IPS-15b (cell line): ENCODE measurements around the gene TCFL5.

Experiments used
- H3K27me3 ChIP-seq: one replicate; pipeline ENCODE4 v1.6.1; 2013; ENCODE audit warnings: low read length; ENCODE audit not compliant: control insufficient read depth, insufficient read depth
- H3K36me3 ChIP-seq: one replicate; pipeline ENCODE4 v1.6.1; 2013; ENCODE audit warnings: low read length; ENCODE audit not compliant: control insufficient read depth, insufficient read depth
- H3K4me1 ChIP-seq: one replicate; pipeline ENCODE4 v1.6.1; 2013; ENCODE audit warnings: mild to moderate bottlenecking, low read length; ENCODE audit not compliant: control insufficient read depth, insufficient read depth
- H3K4me3 ChIP-seq: one replicate; pipeline ENCODE4 v1.5.1; 2013; ENCODE audit warnings: low read depth, low read length
- H3K9ac ChIP-seq: one replicate; pipeline ENCODE4 v1.6.1; 2013; ENCODE audit warnings: low read depth, mild to moderate bottlenecking, low read length
- H3K9me3 ChIP-seq: one replicate; pipeline ENCODE4 v1.6.1; 2013; ENCODE audit warnings: mild to moderate bottlenecking, low read length; ENCODE audit not compliant: control insufficient read depth, insufficient read depth

TCFL5 gene

DNA sequence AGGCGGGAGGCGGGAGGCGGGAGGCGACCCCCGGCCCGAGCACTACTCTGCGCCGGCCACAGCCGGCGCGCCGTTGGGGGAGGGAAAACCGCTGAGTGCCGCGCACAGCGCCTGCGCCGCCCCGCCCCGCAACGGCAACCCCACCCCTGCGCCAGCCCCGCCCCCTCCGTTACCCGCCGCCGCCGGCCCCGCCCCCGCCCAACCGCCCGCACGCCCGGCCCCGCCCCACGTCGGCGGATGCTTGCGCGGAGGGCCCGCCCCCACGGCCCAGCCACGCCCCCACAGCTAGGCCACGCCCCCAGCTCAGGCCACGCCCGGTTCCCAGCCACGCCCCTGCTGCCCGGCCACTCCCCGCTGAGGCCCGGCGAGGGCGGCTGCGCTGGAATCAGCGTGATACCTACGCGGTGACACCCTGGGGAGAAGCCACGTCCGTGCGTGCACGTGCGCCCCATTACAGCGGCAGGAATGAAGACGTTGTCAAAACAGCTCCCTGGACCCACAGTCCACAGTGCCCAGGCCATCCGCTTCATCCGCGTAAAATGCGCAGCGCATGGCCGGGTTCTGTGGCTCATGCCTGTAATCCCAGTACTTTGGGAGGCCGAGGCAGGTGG lies at the start of gene TCFL5:
Gene TCFL5 (minus strand): TSS at position 97 of the 611 bp plus-strand sequence. CDS start 152 bp downstream, outside the sequence.
- Histone ChIP-seq H3K4me1 (peaks cover 6% of the 10 kb centered on the region), H3K4me3 (peak within 1 kb of the TSS; percentile 59), H3K9ac (peak within 1 kb of the TSS; percentile 16)

DNA sequence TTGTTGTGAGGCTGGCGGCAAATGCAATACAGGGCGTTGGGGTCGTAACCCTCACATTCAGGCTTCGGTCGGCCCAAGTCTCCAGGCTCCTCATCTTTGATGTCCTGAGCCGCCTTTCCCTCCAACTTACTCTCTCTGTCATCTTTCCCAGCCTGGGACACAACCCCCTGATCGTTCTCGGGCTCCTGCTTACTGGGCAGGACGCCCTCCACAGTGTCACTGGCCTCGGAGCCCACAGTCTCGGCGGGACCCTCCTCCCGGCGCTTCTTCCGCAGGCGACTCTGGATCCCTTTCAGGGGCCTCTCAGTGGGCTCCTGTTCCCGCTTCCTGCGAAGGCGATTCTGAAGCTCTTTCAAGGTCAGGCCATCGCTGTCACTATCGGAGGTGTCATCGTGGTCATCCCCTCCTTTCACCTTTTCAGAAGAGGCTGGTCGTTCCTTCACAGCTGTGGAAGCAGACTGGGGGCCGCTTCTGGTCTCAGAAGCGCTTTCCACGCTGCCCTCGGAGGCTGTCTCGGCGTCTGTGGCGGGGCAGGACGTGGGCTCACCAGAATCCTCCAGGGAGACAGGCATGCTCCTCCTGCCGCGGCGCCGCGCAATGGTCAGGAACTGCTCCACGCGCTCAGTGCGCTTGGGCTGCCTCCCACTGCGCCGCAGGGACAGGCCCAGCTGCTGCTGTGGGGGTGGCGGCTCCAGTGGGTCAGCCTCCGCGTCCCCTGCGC lies 49.3 kb upstream of the TCFL5 start:
- Histone ChIP-seq H3K27me3 (no peaks in the 10 kb centered on the region), H3K36me3 (peaks cover 56% of the 10 kb centered on the region), H3K9ac (no peak overlapping the region), H3K4me1 (peaks cover 9% of the 10 kb centered on the region), H3K4me3 (no peak overlapping the region), H3K9me3 (no peaks in the 10 kb centered on the region)

More for the DNA sequence above, at the start of gene TCFL5:
- H3K27me3 ChIP-seq, result no peaks in the 10 kb centered on the region
- H3K36me3 ChIP-seq, result peaks cover 6% of the 10 kb centered on the region
- H3K9me3 ChIP-seq, result no peaks in the 10 kb centered on the region

DNA sequence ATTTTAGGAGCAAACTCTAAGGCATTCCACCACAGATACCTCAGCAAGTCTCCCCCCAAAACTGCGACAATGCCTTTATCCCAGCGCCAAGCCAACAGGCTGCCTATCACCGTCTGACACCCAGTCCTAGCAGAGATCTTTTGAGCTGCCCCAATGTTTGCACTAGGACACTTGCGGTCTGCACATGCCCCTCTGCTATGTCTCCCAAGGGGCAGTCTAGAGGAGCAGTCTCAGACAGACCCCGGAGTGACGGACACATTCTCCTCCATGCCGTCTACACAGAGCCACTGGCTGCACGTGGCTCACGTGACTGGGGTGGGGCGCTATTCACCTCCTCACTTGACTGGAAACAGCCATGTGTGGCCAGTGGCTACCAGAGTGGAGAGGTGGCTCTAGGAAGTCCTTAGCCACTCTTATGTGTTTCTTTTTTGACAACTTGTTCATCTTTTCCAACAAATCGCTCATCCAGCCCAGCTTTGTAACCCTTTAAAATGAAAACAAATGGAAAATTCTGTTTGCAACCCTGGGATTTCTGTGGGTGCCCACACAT lies 48.7 kb upstream of the TCFL5 start:
- Histone ChIP-seq H3K27me3 (no peaks in the 10 kb centered on the region), H3K9ac (no peak overlapping the region), H3K36me3 (peaks cover 62% of the 10 kb centered on the region), H3K9me3 (no peaks in the 10 kb centered on the region), H3K4me1 (peaks cover 7% of the 10 kb centered on the region), H3K4me3 (no peak overlapping the region)

DNA sequence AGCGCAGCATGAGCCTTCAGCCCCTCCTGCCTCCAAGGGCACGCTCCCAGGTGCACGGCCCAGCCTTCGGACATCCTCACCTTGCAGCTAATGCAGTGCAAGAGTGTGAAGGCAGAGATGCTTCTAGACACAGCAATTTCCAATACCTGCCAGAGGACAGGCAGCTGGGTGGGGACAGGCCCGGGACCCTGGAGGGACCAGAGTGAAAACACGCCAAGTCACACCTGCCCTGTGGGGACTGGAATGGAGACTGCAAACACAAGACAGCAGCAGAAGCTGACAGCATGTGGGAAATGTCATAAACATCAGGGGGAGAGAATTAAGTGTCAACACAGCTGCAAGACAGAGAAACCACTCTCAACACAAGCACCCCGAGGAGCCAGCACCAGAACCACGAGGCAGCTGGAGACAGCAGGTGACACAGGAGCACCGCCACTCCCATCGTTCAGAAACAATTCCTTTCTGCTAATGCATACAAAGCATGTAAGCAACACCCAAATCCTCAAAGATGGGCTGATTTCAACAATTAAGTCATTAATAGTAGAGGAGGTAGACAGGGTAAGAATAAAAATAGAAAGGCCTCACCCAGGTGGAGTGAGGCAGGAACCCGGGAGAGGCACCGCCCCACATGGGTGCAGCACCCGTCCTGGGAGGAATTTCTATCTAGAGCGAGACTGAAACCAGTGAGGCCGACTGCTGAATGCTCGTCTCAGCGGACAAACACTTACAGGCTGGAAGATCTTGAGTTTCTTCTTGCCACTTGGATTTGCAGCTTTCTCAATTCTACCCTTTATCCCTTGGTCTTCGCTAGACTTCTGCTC lies 47.6 kb upstream of the TCFL5 start:
- Histone ChIP-seq H3K36me3 (peaks cover 73% of the 10 kb centered on the region), H3K9ac (no peak overlapping the region), H3K9me3 (no peaks in the 10 kb centered on the region), H3K27me3 (no peaks in the 10 kb centered on the region), H3K4me3 (no peak overlapping the region), H3K4me1 (no peaks in the 10 kb centered on the region)

DNA sequence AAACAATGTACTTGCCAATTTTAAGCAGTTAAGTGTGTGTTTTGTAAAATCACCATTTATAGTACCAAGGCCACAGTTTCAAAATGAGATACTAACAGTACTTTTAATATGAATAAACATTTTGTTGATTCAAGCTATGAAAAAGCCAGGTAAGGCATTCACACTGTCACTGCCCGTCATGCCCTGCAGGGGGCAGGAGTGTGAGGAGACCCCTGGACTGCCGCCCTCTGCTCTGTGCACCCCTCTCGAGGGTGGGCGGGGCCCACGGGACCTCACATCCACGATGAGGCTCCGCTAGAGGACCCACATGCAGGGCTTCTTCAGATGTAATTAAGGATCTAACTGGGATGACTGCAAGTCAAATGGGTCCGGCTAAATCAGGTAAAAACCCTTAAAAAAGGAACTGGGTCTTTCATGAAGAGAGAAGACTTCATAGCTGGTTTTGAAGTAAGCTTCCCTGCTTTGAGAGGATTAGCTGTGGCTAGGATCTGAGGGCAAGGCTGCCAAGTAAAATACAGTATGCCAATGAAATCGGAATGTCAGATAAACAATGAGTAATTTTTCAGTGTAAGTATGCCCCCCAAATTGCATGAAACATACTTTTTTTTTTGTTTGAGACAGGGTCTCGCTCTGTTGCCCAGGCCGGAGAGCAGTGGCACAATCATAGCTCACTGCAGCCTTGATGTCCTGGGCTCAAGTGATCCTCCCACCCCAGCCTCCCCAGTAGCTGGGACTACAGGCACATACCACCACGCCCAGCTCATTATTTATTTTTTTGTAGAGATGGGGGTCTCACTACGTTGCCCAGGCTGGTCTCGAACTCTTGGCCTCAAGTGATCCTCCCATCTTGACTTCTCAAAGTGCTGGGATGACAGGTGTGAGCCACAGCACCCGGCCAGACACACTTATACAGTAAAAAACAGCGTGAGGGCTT lies 46.0 kb upstream of the TCFL5 start:
- no peak overlapping the region for H3K9ac ChIP-seq
- H3K27me3 ChIP-seq, result no peaks in the 10 kb centered on the region
- peaks cover 85% of the 10 kb centered on the region for H3K36me3 ChIP-seq
- H3K4me3 ChIP-seq, result no peak overlapping the region
- no peaks in the 10 kb centered on the region for H3K4me1 ChIP-seq
- H3K9me3 ChIP-seq, result no peaks in the 10 kb centered on the region

DNA sequence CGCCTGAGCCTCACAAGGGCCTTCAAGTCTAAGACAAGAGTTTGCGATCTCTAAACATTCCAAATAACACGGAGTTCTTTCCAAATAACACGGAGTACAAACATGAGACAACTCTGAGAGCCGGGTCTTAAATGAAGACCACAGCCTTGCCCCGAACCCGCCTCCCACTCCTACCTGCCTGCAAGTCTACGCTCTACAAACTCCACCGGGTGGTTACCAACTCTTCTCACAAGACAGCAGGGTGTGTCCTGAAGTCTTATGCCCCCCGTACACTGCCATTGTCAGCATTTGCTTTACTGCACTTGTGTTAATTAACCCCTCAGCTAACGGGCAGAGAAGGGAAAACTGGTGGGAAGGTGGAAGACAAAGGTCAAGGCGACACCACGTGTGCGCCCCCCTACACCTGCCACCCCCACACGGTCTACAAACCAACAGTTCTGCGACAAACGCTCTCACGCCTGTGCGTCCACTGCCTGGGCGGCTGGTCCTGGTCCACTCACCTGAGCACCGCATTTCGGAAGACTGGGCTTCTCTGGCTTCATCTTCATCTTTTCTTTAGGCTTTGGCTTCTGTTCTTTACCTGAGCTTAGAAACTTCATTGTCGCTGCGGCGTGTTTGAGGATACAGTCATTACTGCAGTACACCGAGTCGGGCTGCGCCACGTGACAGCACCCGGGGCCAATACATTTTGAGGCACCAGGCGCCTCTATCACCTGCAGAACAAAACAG lies 45.2 kb upstream of the TCFL5 start:
- Histone ChIP-seq H3K9me3 (no peaks in the 10 kb centered on the region), H3K4me3 (no peak overlapping the region)

DNA sequence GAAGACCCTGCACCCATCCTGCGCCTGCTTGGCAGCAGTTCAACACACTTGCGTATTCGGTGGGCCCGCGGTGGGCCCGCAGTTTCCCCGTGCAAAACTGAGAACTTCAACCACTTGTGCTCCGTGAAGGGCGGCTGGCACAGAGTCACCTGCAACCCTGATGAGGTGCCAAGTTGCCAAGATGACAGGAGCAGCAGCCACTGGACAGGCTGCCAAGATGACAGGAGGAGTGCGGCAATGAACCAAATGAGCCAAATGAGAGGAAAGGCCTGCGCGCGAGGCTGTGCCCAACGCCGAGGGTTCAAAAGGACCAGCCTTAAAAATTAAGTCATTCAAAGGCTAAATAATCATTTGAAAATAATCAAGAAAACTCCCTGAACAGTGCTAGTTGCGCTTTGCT lies 44.6 kb upstream of the TCFL5 start:
- Histone ChIP-seq H3K36me3 (peaks cover 76% of the 10 kb centered on the region), H3K4me1 (no peaks in the 10 kb centered on the region), H3K9ac (no peak overlapping the region), H3K9me3 (no peaks in the 10 kb centered on the region), H3K27me3 (no peaks in the 10 kb centered on the region), H3K4me3 (no peak overlapping the region)

More for the DNA sequence above, 45.2 kb upstream of the TCFL5 start:
- Histone ChIP-seq H3K36me3 (peaks cover 80% of the 10 kb centered on the region), H3K9ac (no peak overlapping the region), H3K4me1 (no peaks in the 10 kb centered on the region), H3K27me3 (no peaks in the 10 kb centered on the region)

DNA sequence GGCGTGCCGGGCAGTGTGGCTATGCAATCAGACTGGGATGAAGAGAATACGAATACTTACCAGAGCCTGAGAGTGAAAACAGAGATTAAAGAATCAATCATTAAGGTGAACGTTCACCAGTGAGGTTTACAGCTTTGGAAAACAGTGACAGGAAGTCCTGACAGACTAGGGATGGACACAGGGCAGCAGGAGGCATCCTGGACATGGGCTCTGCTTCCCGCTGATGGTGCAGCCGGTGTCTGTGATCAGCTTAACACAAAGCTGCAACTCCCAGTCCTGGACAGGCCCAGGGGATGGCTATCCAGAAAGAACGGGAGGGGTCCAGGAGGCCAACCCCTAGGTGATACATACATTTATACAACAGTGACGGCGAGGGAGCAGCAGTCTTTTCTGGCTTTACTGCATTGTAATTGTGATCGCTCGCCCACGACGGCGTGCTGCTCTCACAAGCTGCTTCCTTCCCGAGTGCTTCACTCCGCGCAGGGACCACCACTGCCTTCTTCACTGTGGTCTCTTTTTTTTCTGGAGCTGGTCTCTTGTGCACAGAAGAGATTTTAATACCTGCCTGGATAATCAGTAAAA lies 44.0 kb upstream of the TCFL5 start:
- Histone ChIP-seq H3K4me3 (no peak overlapping the region), H3K9ac (no peak overlapping the region), H3K9me3 (no peaks in the 10 kb centered on the region), H3K36me3 (peaks cover 70% of the 10 kb centered on the region), H3K27me3 (no peaks in the 10 kb centered on the region), H3K4me1 (no peaks in the 10 kb centered on the region)

DNA sequence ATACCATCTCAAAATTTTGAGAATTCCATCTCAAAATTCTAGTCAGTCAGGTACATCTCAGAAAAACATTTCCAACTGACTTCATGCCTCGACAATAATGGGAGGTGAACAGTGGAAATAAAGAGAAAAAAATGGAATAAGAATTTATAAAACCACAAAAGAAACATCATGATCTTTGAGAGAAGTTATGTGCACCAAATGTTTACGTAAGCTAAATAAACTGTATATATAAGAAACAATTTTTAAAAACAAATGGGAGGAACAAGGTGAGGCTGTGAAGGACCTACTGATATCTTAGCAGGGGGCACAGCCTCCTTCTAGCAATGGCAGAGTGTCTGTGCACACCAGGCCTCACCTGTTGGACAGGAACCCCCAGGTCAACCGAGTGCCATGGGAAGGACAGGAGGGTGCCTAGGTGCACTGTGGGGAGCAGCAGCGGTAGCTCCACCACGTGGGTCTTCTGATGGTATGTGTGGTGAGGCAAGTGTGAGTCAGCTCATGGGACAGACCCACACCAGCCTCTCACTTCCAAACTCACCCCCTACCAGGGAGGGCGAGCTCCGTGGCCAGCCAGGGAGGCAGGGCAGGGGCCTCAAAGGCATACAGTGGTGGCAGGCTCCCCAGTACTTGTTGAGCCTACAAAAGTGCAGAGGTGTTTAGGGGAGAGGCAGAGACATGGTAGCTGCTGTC lies 41.4 kb upstream of the TCFL5 start:
- H3K27me3 ChIP-seq, result no peaks in the 10 kb centered on the region
- no peaks in the 10 kb centered on the region for H3K9me3 ChIP-seq
- peaks cover 9% of the 10 kb centered on the region for H3K4me1 ChIP-seq
- peaks cover 45% of the 10 kb centered on the region for H3K36me3 ChIP-seq
- H3K9ac ChIP-seq, result no peak overlapping the region
- no peak overlapping the region for H3K4me3 ChIP-seq

DNA sequence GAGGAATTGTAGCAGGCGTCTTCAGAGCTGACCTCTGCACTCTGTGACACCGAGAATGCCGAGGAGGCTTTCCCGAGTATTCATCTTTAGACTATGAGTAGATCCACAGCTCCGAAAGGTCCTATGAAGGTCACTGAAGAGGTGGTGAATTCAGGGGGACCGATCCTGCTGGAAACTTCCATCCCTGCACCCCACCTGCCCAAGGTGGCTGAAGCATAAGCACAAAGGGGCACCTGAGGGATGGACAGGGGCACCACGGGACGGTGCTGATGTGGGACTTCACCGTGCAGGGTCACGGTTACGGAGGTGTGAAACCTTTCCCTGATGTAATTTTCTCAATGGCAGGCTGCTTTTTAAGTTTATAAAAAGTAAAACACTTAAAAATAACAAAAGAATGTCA lies 40.3 kb upstream of the TCFL5 start:
- Histone ChIP-seq H3K36me3 (peaks cover 39% of the 10 kb centered on the region), H3K4me3 (no peak overlapping the region), H3K9me3 (no peaks in the 10 kb centered on the region), H3K27me3 (no peaks in the 10 kb centered on the region), H3K9ac (no peak overlapping the region), H3K4me1 (peaks cover 9% of the 10 kb centered on the region)
